HTERT RPE-1 (cell line): ENCODE measurements around the gene C6orf141.
"Not testable (repeated sequence)": the region's sequence is repeated elsewhere in the genome, so short reads cannot be mapped to it uniquely, and the experiment has no call there.

ENCODE experiments used
- in situ Hi-C: fragments of 300-500 bp; cut with MboI; formaldehyde crosslinking; loops from 4 replicates; pipeline ENCODE4 v1.14.3; 2020; ENCODE audit warnings: low sequenced_read_pairs

The C6orf141 gene

GRCh38 chr6:49565855-49566254 lies 15.4 kb downstream of the C6orf141 start:
- in situ Hi-C loops, result no loop called here

GRCh38 chr6:49570474-49571079 lies 20.1 kb downstream of the C6orf141 start:
- in situ Hi-C loops, result no loop called here

- in situ Hi-C loops, result no loop called here
These were observed 26.1 kb downstream of the C6orf141 start for GRCh38 chr6:49576618-49577017.

- in situ Hi-C loops, result no loop called here
These were observed 29.2 kb downstream of the C6orf141 start for GRCh38 chr6:49579649-49580048.

- in situ Hi-C loops, result no loop called here
These were observed 32.1 kb downstream of the C6orf141 start for GRCh38 chr6:49582529-49582928.

GRCh38 chr6:49587262-49587661 lies 36.8 kb downstream of the C6orf141 start:
- in situ Hi-C loops, result not testable (repeated sequence)
